ENCODE results near the gene MYBBP1A.

DNA sequence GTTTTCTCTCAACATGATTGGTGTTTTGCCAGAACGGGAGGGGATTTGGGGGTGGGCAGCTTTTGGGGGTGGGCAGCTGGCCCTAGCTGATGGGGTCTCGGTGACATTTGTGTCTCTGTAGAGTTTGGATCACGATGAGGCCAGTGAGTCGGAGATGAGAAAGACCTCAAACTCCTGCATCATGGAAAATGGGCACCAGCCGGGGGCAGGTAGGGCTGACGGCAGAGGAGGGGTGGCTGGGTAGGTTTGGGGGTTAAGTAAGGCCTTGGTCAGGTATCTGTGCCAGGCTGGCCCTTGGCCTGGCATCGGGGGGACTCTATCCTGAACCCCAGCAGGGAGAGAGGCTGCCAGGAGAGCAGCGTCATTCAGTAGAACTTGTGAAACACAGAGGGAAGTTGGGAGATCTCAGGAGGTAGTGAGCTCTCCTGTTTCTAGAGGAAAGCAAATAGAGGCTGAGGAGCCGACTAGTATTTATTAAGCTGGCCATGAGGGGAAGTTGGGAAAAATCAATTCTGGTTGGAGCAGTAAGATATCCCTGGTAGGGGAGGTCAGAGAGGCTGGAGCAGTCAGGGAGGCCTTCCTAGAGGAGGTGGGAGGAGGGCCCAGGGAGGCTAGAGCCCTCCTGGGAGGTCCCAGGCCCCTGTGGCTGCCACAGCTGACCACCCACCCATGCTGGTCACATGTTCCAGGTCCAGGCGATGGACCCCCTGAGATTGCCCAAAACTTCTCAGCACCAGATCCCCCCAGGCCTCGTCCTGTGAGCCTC, 37.2 kb upstream of the MYBBP1A start:
- TF ChIP-seq POLR2A (IDR thresholded peaks at IDR 0.05; ENCODE audit: low read depth, low read length) (no peak), POLR2AphosphoS5 (IDR thresholded peaks at IDR 0.05; ENCODE audit: low read depth, low read length) (no peak), PAX5 (IDR thresholded peaks at IDR 0.05; ENCODE audit: insufficient read depth, low read length, severe bottlenecking) (no peak), TAF1 (IDR thresholded peaks at IDR 0.05; ENCODE audit: low read depth, low read length) (no peak)
